Ureter (tissue), 1 donor: ENCODE results near the gene ZNF581. TPM values are rescaled to one million over a fixed set of nuclear protein-coding genes. Genes with fewer than 3 reads are reported as not detected.

Experiments
- DNase-seq: peaks from one replicate; pipeline ENCODE4 v3.0.0-alpha.2; 2020; ENCODE audit warnings: low spot score
- total RNA-seq: library from RNA; stranded (reverse); gene quantifications from one replicate; pipeline ENCODE4 v1.2.4, GENCODE V29; 2023
- donor health status: DM: yes; HTN: yes; CAD: no.

ZNF581 gene
- total RNA-seq, 1 donor from 2014 or later = 22.7 TPM

GRCh38 chr19:55693336-55693974 lies 50.0 kb downstream of the ZNF581 start:
- DNase-seq = no peak

- no peak for DNase-seq
Observed at GRCh38 chr19:55694241-55694655, 50.8 kb downstream of the ZNF581 start.

GRCh38 chr19:55694656-55695491 lies 51.4 kb downstream of the ZNF581 start:
- no peak for DNase-seq

Other genes starting within 250 kb of the ZNF581 start
- gene UBE2S, start 235.9 kb upstream of the ZNF581 start, total RNA-seq = 31.9 TPM
- gene SHISA7, start 200.3 kb upstream of the ZNF581 start, total RNA-seq = not detected
- gene ISOC2, start 182.0 kb upstream of the ZNF581 start, total RNA-seq = 48.4 TPM
- gene C19orf85, start 178.9 kb upstream of the ZNF581 start, total RNA-seq = not detected
- gene ZNF628, start 167.0 kb upstream of the ZNF581 start, total RNA-seq = 7.4 TPM
- gene NAT14, start 158.5 kb upstream of the ZNF581 start, total RNA-seq = 14.2 TPM
- 15.2 TPM for gene SSC5D, start 155.2 kb upstream of the ZNF581 start, total RNA-seq
- not detected for gene SBK2, start 106.5 kb upstream of the ZNF581 start, total RNA-seq
- 0.39 TPM for gene SBK3, start 98.1 kb upstream of the ZNF581 start, total RNA-seq
- 14.0 TPM for gene ZNF579, start 62.8 kb upstream of the ZNF581 start, total RNA-seq
- gene FIZ1, start 44.1 kb upstream of the ZNF581 start, total RNA-seq = 18.4 TPM
- 13.0 TPM for gene ZNF524, start 43.4 kb upstream of the ZNF581 start, total RNA-seq
- gene ZNF865, start 38.0 kb upstream of the ZNF581 start, total RNA-seq = 13.6 TPM
- 9.5 TPM for gene ZNF784, start 19.1 kb upstream of the ZNF581 start, total RNA-seq
- 56.5 TPM for gene ZNF580, start 2.6 kb upstream of the ZNF581 start, total RNA-seq
- 12.3 TPM for gene CCDC106, start 4.6 kb downstream of the ZNF581 start, total RNA-seq
- gene U2AF2, start 11.4 kb downstream of the ZNF581 start, total RNA-seq = 195 TPM
- gene EPN1, start 31.6 kb downstream of the ZNF581 start, total RNA-seq = 78.5 TPM
- not detected for gene NLRP9, start 94.8 kb downstream of the ZNF581 start, total RNA-seq
- gene RFPL4A, start 115.4 kb downstream of the ZNF581 start, total RNA-seq = not detected
- gene RFPL4AL1, start 125.5 kb downstream of the ZNF581 start, total RNA-seq = not detected
- gene NLRP11, start 188.3 kb downstream of the ZNF581 start, total RNA-seq = not detected
- not detected for gene NLRP4, start 192.9 kb downstream of the ZNF581 start, total RNA-seq